OCI-LY7 (cell line): ENCODE results near the gene SERPINA5. TPM values are rescaled to one million over a fixed set of nuclear protein-coding genes. Genes with fewer than 3 reads are reported as not detected.

Experiments
- BruUV-seq: library from RNA; stranded (reverse); fragments of 400-500 nt; replicated peaks from 2 replicates; lab custom pipeline; 2021; lab: Mats Ljungman, UMichigan
- CTCF ChIA-PET: fragments of 300-600 bp; sonication (Branson Sonifier 250); formaldehyde crosslinking; loops from one replicate; lab custom pipeline; 2022; ENCODE audit warnings: antibody characterized with exemption; ENCODE audit not compliant: unreplicated experiment; lab: Charles Lee
- POLR2A ChIA-PET: fragments of 300-600 bp; sonication (Branson Sonifier 250); formaldehyde crosslinking; loops from one replicate; lab custom pipeline; 2022; ENCODE audit warnings: antibody characterized with exemption; lab: Charles Lee
- DNase-seq: peaks from one replicate; pipeline ENCODE4 v3.0.0-alpha.2; 2015; ENCODE audit warnings: low spot score
- H2AFZ ChIP-seq: fragments of 200-600 bp; sonication (generic), shearing (Covaris generic); 2 replicates; pipeline ENCODE4 v1.6.1; 2014; ENCODE audit warnings: mild to moderate bottlenecking, antibody characterized with exemption, low read length, moderate library complexity
- H3K27ac ChIP-seq: fragments of 200-600 bp; sonication (generic); 2 replicates; pipeline ENCODE4 v1.5.1; 2014; ENCODE audit warnings: mixed run types, low read depth, mild to moderate bottlenecking, moderate library complexity, low read length, inconsistent platforms; ENCODE audit not compliant: poor library complexity, severe bottlenecking
- H3K36me3 ChIP-seq: fragments of 200-600 bp; sonication (generic); 2 replicates; pipeline ENCODE4 v1.6.1; 2014; ENCODE audit warnings: mild to moderate bottlenecking, antibody characterized with exemption, low read length, moderate library complexity, mixed read lengths; ENCODE audit not compliant: insufficient read depth
- H3K4me1 ChIP-seq: fragments of 200-600 bp; sonication (generic); 2 replicates; pipeline ENCODE4 v1.5.1; 2014; ENCODE audit warnings: mild to moderate bottlenecking, low read length; ENCODE audit not compliant: insufficient read depth, poor library complexity, severe bottlenecking
- H3K4me2 ChIP-seq: fragments of 200-600 bp; sonication (generic); 2 replicates; pipeline ENCODE4 v1.6.1; 2014; ENCODE audit warnings: mild to moderate bottlenecking, low read length
- H3K4me3 ChIP-seq: fragments of 200-600 bp; sonication (generic); 2 replicates; pipeline ENCODE4 v1.5.1; 2014; ENCODE audit warnings: mild to moderate bottlenecking, low read depth, low read length; ENCODE audit not compliant: poor library complexity, severe bottlenecking
- H3K79me2 ChIP-seq: fragments of 200-600 bp; sonication (generic); 2 replicates; pipeline ENCODE4 v1.6.1; 2016; ENCODE audit warnings: low read depth, mild to moderate bottlenecking, low read length, moderate library complexity, mixed read lengths; ENCODE audit not compliant: insufficient read depth
- H3K9me2 ChIP-seq: fragments of 200-600 bp; sonication (generic); 2 replicates; pipeline ENCODE4 v1.6.1; 2016; ENCODE audit warnings: mild to moderate bottlenecking, low read length, mixed read lengths; ENCODE audit not compliant: insufficient read depth
- H3K9me3 ChIP-seq: fragments of 200-600 bp; sonication (generic); 2 replicates; pipeline ENCODE4 v1.6.1; 2014; ENCODE audit warnings: mild to moderate bottlenecking, mixed run types, low read length, mixed read lengths
- H4K20me1 ChIP-seq: fragments of 200-600 bp; sonication (generic); 2 replicates; pipeline ENCODE4 v1.6.1; 2014; ENCODE audit warnings: mild to moderate bottlenecking, antibody characterized with exemption, low read length, moderate library complexity, mixed read lengths; ENCODE audit not compliant: insufficient read depth
- CTCF ChIP-seq: fragments of 200-600 bp; sonication (generic); conservative IDR thresholded peaks from 2 replicates; pipeline ENCODE4 v1.5.1; 2014; ENCODE audit warnings: mild to moderate bottlenecking, antibody characterized with exemption, low read length, moderate library complexity, mixed read lengths
- EZH2phosphoT487 ChIP-seq: fragments of 200-600 bp; sonication (generic); IDR thresholded peaks from 2 replicates; pipeline ENCODE4 v1.6.1; 2018; ENCODE audit warnings: low read depth, borderline replicate concordance, mild to moderate bottlenecking, mixed run types, antibody characterized with exemption, low read length, moderate library complexity, mixed read lengths
- intact Hi-C: fragments of 100-400 bp; cut with micrococcal nuclease; formaldehyde crosslinking; loops from one replicate; pipeline ENCODE4 v1.10.0; 2022; ENCODE audit not compliant: unreplicated experiment
- total RNA-seq, 2 experiments: library from RNA; depleted of rRNA in 1 of 2; stranded (reverse); fragments of >200 nt in 1 of 2; shearing (Covaris generic) in 1 of 2; gene quantifications; 2 replicates each; pipeline ENCODE4 v1.2.3, GENCODE V29; 2014 to 2022

The SERPINA5 gene
- total RNA-seq, 2 experiments from 2014 or later, result not detected

GRCh38 chr14:94624537-94625352 is 43.5 kb downstream of the SERPINA5 start:
- Histone ChIP-seq H3K9me2 (no peaks in the 10 kb centered on the region), H3K79me2 (no peaks in the 10 kb centered on the region), H3K4me2 (no peak overlapping the region), H3K36me3 (no peaks in the 10 kb centered on the region), H3K4me1 (no peaks in the 10 kb centered on the region), H3K27ac (no peak overlapping the region), H2AFZ (no peak overlapping the region), H3K4me3 (no peak overlapping the region), H3K9me3 (no peaks in the 10 kb centered on the region), H4K20me1 (no peaks in the 10 kb centered on the region)
- no TSS peak for BruUV-seq
- ChIA-PET POLR2A (no interaction called here), CTCF (no interaction called here)
- no peak for TF ChIP-seq EZH2phosphoT487
- no peak for TF ChIP-seq CTCF
- intact Hi-C loops, result no loop called here
- no peak for DNase-seq

- Histone ChIP-seq H2AFZ (no peak overlapping the region), H4K20me1 (no peaks in the 10 kb centered on the region), H3K79me2 (no peaks in the 10 kb centered on the region), H3K9me3 (no peaks in the 10 kb centered on the region), H3K27ac (no peak overlapping the region), H3K4me3 (no peak overlapping the region), H3K4me1 (no peaks in the 10 kb centered on the region), H3K4me2 (no peak overlapping the region), H3K9me2 (no peaks in the 10 kb centered on the region), H3K36me3 (no peaks in the 10 kb centered on the region)
- no TSS peak for BruUV-seq
- CTCF ChIA-PET, result no interaction called here
- POLR2A ChIA-PET, result no interaction called here
- TF ChIP-seq EZH2phosphoT487 (no peak), CTCF (no peak)
- no peak for DNase-seq
- intact Hi-C loops, result no loop called here
Observed at GRCh38 chr14:94625353-94625635, 44.1 kb downstream of the SERPINA5 start.

GRCh38 chr14:94628578-94628977 is 47.4 kb downstream of the SERPINA5 start:
- H3K4me3 ChIP-seq, result no peak overlapping the region
- ChIA-PET CTCF (no interaction called here), POLR2A (no interaction called here)
- BruUV-seq, result no TSS peak
- H3K9me3 ChIP-seq, result no peaks in the 10 kb centered on the region
- intact Hi-C loops, result no loop called here
- no peak overlapping the region for H2AFZ ChIP-seq
- TF ChIP-seq CTCF (no peak), EZH2phosphoT487 (no peak)
- no peaks in the 10 kb centered on the region for H3K36me3 ChIP-seq
- DNase-seq, result no peak
- H4K20me1 ChIP-seq, result no peaks in the 10 kb centered on the region
- no peaks in the 10 kb centered on the region for H3K79me2 ChIP-seq
- H3K9me2 ChIP-seq, result no peaks in the 10 kb centered on the region
- H3K4me1 ChIP-seq, result no peaks in the 10 kb centered on the region
- no peak overlapping the region for H3K27ac ChIP-seq
- no peak overlapping the region for H3K4me2 ChIP-seq
